Activated CD8-positive, alpha-beta memory T cell treated with anti-CD3 and anti-CD28 coated beads for 1 hour (primary cell): ENCODE measurements around the gene LRRC9.
A peak's percentile ranks its signal among the peaks of the same experiment; 100 is the strongest.
"Not testable (repeated sequence)": the region's sequence is repeated elsewhere in the genome, so short reads cannot be mapped to it uniquely, and the experiment has no call there.

Source experiments
- DNase-seq, 2 donors: peaks; one replicate each; pipeline ENCODE4 v3.0.0-alpha.2; 2020; ENCODE audit warnings: low read depth in 1 of 2; ENCODE audit errors: extremely low read depth in 1 of 2

LRRC9 gene

GRCh38 chr14:59919570-59920377, at the start of gene LRRC9:
Gene LRRC9 (plus strand): TSS chr14:59920144.
- DNase-seq = peak in 1 of 2 donors; percentile 23

GRCh38 chr14:59870277-59871165, 49.4 kb upstream of the LRRC9 start, which contains the start of gene RTN1:
Gene RTN1 (minus strand): TSS chr14:59870776. CDS start chr14:59870630, 146 bp downstream.
- DNase-seq = no peak

GRCh38 chr14:59871166-59871495, 48.8 kb upstream of the LRRC9 start:
- no peak for DNase-seq

- DNase-seq = no peak
Measured at GRCh38 chr14:59882957-59883356, 37.0 kb upstream of the LRRC9 start.

- DNase-seq = no peak
Measured at GRCh38 chr14:59890676-59891075, 29.3 kb upstream of the LRRC9 start.

GRCh38 chr14:59895721-59896120, 24.2 kb upstream of the LRRC9 start:
- DNase-seq = no peak

- DNase-seq = no peak
Measured at GRCh38 chr14:59897757-59898383, 22.1 kb upstream of the LRRC9 start.

GRCh38 chr14:59900556-59900955, 19.4 kb upstream of the LRRC9 start:
- DNase-seq = no peak

GRCh38 chr14:59904184-59904583, 15.8 kb upstream of the LRRC9 start:
- no peak for DNase-seq

- DNase-seq = no peak
Measured at GRCh38 chr14:59905188-59905587, 14.8 kb upstream of the LRRC9 start.

- DNase-seq = no peak
Measured at GRCh38 chr14:59912443-59912842, 7.5 kb upstream of the LRRC9 start.

- DNase-seq = no peak
Measured at GRCh38 chr14:59913187-59913586, 6.8 kb upstream of the LRRC9 start.

GRCh38 chr14:59918824-59919569, 947 bp upstream of the LRRC9 start:
- no peak for DNase-seq

- no peak for DNase-seq
Measured at GRCh38 chr14:59920378-59920683, 387 bp downstream of the LRRC9 start.

GRCh38 chr14:59925797-59926196, 5.9 kb downstream of the LRRC9 start:
- no peak for DNase-seq

GRCh38 chr14:59926534-59926933, 6.6 kb downstream of the LRRC9 start:
- no peak for DNase-seq

GRCh38 chr14:59931237-59931636, 11.3 kb downstream of the LRRC9 start:
- DNase-seq = no peak

GRCh38 chr14:59936145-59936544, 16.2 kb downstream of the LRRC9 start:
- DNase-seq = no peak

GRCh38 chr14:59939828-59940227, 19.9 kb downstream of the LRRC9 start:
- DNase-seq = no peak

GRCh38 chr14:59942296-59942862, 22.4 kb downstream of the LRRC9 start:
- DNase-seq = not testable (repeated sequence)

GRCh38 chr14:59944909-59945308, 25.0 kb downstream of the LRRC9 start:
- DNase-seq = no peak
